ENCODE results near the gene MYRFL. TPM values are rescaled to one million over a fixed set of nuclear protein-coding genes. Genes with fewer than 3 reads are reported as not detected.
"Not testable (repeated sequence)": the region's sequence is repeated elsewhere in the genome, so short reads cannot be mapped to it uniquely, and the experiment has no call there.

MYRFL gene
- not detected in 2 replicates for total RNA-seq (2014; rRNA removed; shearing (Covaris generic))

DNA sequence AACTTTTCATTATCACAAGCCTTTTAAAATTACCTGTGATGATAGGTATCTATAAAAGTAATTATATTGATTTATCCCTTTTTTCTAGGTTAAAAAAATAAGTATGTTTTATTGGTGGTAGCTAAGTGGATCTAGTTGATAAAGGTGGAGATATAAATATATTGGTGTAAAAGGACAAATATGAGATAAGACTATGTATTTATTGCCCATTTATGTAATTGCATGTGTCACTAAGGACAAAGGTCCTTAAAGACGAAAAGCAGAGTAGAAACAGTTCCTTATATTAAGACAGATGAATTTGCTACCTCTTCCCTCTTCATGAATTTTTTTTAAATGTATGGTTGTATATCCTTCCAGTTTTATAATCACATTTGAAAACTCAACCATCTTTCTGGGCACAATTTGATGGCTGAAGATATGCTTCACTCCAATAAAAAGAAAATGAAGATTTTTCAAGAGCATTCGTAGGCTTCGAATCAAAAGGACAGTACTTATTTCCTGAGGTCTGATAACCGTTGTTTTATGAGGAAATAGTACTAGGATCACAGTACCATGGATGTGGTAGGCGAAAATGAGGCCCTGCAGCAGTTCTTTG lies at the start of gene MYRFL:
TSS of gene MYRFL (plus strand) at position 262 of the 595 bp plus-strand sequence. CDS start at position 553, 291 bp downstream.
- no peak for DNase-seq (ENCODE audit: low read depth)

GRCh38 chr12:69779928-69780327 lies 45.1 kb upstream of the MYRFL start:
- peak; percentile 11 for DNase-seq (ENCODE audit: low read depth)

DNA sequence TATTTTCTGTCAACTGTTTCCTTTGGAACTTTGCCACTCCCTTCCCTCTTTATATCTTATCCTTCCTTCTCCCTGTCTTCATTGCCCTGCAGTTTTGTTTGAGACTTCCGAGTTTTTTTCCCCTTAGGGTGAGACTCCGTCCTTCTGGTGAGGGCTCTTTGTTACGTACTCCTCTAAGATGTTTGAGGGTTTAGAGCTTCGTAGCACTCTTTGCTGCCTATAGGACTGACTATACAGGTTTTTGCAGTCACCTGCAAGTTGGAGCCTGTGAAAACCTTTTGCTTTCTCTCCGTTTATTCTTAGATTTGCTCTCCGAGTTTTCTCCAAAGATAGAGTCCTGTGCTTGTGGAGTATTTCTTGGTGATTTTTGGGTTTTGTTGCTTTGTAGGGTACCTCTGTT lies 41.7 kb upstream of the MYRFL start:
- DNase-seq (ENCODE audit: low read depth), result no peak

GRCh38 chr12:69789351-69789750 lies 35.7 kb upstream of the MYRFL start:
- DNase-seq (ENCODE audit: low read depth), result no peak

DNA sequence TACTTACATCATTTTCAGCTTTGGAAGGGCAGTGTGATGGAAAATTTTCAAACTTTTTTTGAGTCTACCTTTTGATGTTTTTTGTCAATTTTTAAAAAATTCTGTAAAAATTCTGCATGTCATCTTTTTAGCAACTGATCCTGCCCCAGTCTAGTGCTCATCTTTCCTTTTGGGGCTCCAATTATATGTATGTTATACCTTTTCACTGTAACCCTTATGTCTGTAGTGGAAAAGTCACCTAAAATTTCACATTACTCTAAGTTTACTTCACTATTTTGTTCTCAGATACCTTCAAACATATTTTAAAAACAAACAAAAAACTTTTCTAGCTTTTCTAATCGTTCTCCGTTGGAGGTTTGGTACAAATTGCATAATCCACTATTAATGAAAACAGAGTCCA lies 32.5 kb upstream of the MYRFL start:
- no peak for DNase-seq (ENCODE audit: low read depth)

- not testable (repeated sequence) for DNase-seq (ENCODE audit: low read depth)
Observed at GRCh38 chr12:69807101-69807897, 17.7 kb upstream of the MYRFL start.

- no peak for DNase-seq (ENCODE audit: low read depth)
Observed at GRCh38 chr12:69810870-69811498, 14.0 kb upstream of the MYRFL start.

DNA sequence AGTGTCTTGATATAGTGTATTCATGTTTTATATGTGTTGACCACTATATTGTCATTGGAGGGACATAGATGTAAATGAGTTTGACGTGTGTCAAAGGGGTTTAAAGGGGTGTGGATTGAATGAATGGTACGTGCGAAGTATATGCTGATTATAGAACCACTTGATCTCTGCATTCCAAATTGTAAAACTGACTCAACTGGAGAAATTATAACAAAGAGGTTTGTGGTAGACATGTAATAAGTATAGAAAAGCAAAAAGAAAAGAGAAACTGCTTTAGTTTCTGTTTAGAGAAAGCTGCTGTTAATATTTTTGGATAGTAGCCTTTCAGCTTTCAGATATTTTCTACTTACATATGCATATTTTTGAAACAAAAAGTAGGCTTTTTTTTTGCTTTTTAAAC lies 8.9 kb upstream of the MYRFL start:
- DNase-seq (ENCODE audit: low read depth), result no peak

- no peak for DNase-seq (ENCODE audit: low read depth)
Observed at GRCh38 chr12:69821032-69821455, 4.0 kb upstream of the MYRFL start.

DNA sequence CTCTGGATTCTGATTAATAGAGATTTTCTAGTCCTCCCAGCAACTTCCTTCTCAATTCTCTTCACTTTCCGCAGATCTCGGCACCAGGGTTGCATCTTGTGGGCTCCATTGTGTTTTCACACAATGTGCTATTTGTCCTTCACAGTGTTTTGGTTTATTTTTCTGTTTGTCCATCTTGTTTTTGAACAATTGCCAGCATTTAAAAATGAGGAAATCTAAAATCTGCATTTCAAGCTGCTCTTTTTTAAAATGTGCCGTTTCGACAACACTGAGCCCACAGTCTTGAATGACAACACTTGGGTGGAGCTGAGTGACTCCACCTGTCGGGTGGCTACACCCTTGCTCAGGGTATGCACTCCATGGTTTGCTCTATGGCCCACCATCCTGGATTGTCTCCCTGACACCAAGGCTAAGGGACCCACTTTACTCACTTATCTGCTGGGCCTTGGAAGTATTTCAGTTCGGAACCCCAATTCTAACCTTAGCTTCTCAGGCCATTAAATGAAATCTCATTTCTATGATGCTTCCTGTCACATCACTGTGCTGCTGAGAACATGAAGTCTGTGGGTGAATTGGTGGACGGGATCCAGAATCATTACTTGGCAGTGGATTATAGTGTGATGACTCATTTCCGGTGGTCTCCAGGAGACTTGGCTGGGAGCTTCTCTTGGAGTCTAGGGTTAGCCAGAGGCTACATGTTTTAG lies 3.4 kb upstream of the MYRFL start:
- peak; percentile 88 for DNase-seq (ENCODE audit: low read depth)

GRCh38 chr12:69822201-69822860 lies 2.7 kb upstream of the MYRFL start:
- no peak for DNase-seq (ENCODE audit: low read depth)

GRCh38 chr12:69824028-69824427 lies 999 bp upstream of the MYRFL start:
- DNase-seq (ENCODE audit: low read depth), result no peak

DNA sequence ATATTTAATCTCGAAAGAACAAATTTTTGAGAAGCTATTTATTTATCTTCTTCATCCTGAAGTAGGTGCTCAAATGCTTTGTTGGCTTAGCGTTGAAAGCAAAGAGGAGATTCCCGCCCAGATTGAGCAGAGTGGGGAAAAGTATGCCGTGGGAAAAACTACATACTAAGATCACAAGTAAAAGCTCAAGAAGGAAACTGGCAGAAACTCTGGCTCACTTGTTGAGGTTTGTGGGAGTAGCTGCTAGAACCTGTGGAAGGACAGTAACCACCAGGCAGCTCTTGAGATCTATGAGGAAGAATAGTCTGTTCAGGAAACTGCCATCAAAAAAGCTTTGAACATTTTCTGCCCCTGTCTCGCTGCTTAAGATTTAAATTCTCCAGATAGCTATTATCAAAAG lies 3.9 kb downstream of the MYRFL start:
- no peak for DNase-seq (ENCODE audit: low read depth)

- DNase-seq (ENCODE audit: low read depth), result no peak
Observed at GRCh38 chr12:69833696-69834095, 8.7 kb downstream of the MYRFL start.

GRCh38 chr12:69834147-69834546 lies 9.1 kb downstream of the MYRFL start:
- no peak for DNase-seq (ENCODE audit: low read depth)

DNA sequence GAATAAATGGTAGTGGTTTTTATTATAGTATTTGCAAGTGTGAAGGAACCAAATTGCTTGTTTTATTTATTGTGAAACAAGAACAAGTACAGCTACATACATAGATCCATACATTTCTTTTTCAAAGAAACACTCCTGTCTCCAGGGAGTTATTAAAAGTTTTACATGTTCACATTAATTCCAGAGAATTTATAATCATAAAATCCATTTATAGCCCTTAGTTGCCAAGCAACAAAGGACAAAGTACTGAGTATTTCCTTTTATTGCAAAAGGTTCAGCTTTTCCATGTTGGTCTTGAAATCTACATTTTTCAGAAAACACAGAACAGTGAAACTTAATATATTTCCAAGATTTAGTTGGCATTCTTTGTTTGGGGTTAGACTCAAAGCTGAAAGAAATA lies 9.5 kb downstream of the MYRFL start:
- no peak for DNase-seq (ENCODE audit: low read depth)

GRCh38 chr12:69835081-69835480 lies 10.1 kb downstream of the MYRFL start:
- no peak for DNase-seq (ENCODE audit: low read depth)

DNA sequence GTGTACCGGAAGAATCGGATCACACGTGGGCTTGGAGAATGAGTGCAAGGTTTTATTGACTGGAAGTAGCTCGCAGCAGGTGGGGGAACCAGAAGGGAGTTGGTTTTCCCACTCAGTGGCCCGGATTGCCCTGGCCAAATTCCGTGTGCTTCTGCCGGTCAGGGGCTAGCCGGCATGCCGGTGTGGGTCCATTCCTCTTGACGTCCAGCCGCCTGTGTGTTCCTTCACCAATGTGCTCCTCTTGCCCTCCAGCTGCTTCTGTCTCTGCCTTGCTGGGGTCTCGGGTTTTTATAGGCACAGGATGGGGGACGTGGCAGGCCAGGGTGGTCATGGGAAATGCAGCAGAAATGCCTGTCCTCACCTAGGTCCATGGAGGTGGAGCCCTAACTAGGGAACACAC lies 11.0 kb downstream of the MYRFL start:
- DNase-seq (ENCODE audit: low read depth), result no peak

DNA sequence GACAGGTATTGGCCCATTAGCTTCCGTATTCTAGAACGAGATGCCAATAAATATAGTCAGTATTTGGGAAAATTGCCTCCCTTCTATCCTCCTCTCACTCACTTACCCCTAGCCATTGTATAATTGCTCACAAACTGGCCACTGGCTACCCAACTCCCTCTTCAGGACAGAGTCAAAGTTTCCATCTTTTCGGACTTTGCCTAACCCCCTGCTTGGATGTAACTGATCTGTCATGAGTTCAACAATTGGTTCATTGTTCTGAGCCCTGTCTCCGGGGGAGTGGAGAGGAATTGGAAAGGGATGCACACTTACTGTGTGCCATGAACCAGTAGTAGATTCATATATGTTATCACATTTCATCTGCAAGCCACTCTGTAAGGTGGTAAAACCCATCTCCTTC lies 12.2 kb downstream of the MYRFL start:
- no peak for DNase-seq (ENCODE audit: low read depth)

DNA sequence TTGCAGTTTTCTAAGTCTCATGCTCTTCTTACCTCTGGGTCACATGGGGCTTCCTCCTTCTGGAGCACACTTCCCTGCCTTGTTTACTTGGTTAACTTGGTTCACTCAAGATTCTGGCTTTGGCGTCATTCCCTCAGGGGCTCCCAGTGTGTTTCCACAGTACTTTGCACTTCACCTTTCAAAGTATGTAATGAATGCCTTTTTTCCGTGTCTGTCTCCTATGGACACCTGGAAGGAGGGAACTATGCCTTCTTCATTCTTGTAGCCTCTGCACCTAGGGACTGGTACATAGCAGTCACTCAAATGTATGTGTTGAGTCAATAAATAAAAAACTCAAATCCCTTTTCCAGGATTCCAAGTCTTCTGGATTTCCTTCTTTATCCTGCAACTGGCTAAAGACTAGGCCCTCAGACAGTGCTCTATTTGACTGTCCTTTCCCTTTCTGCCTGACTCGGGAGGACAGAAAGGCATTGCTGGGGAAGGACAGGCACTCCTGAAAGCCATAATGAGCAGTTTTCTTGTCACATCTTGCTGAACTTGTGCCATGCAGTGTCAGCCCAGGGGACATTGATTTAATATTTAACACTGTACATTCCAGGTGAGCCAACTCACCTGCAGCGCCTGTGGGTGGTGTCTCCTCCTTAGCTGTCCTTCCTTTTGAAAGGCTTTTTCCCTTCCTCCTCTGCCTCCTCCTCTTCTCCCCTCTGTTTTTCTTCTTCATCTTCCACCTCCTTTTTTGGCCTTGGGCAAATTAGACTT lies 12.8 kb downstream of the MYRFL start:
- no peak for DNase-seq (ENCODE audit: low read depth)

DNA sequence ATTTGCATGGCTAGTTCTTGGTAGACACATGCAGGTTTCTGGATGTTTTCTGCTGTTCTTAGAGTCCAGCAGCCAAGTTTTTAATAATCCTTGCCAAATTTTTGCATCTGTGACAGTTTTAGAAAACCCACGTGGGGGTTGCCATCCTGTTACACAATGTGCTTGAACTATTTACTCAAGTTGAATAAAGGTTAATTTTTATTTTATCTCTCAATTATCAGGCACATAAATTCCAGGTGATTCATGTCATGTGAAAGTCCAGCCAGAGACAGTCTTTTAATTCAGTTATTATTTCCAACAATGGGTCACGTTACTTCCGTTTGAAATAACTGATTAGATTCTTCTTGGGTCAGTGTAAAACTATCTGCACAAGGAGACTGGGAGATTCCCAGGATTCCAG lies 15.7 kb downstream of the MYRFL start:
- no peak for DNase-seq (ENCODE audit: low read depth)

All from M059J (cell line).